ENCODE results near the gene RTN1. TPM values are rescaled to one million over a fixed set of nuclear protein-coding genes. Genes with fewer than 3 reads are reported as not detected.

RTN1 gene
- total and polyA plus RNA-seq, 2 experiments from 2014 or later = 0.15 TPM; not detected in 1

GRCh38 chr14:59601056-59601455, 269.5 kb downstream of the RTN1 start:
- Histone ChIP-seq H3K4me3 (no peak overlapping the region), H3K9ac (no peak overlapping the region), H3K9me3 (ENCODE audit: low read depth) (no peaks in the 10 kb centered on the region), H2AFZ (no peak overlapping the region), H3F3A (ENCODE audit: insufficient read depth) (no peaks in the 10 kb centered on the region), H3K9me2 (ENCODE audit: insufficient read depth) (no peaks in the 10 kb centered on the region), H4K20me1 (ENCODE audit: insufficient read depth) (no peaks in the 10 kb centered on the region), H3K36me3 (ENCODE audit: low read depth) (no peaks in the 10 kb centered on the region), H3K4me1 (ENCODE audit: insufficient read depth) (no peaks in the 10 kb centered on the region), H3K27me3 (replicated peaks; ENCODE audit: insufficient read depth) (no peaks in the 10 kb centered on the region; the same call in 1 of the 2 replicates), H3K4me2 (ENCODE audit: unreplicated experiment) (no peak overlapping the region), H3K27ac (no peak overlapping the region), H3K79me2 (ENCODE audit: insufficient read depth) (no peaks in the 10 kb centered on the region)
- no peak for DNase-seq
- in situ Hi-C loops (cut with MboI) = no loop called here
- TF ChIP-seq EZH2 (IDR thresholded peaks at IDR 0.05; ENCODE audit: insufficient read depth, poor library complexity, severe bottlenecking) = no peak
- no peak for TF ChIP-seq EZH2phosphoT487 (IDR thresholded peaks at IDR 0.05; ENCODE audit: insufficient read depth, low read depth)
- WGBS, 2 experiments (ENCODE audit: low coverage in 1 of 2, low lambda C conversion rate in 2 of 2, missing lambda C conversion rate in 2 of 2) = 21 to 35% methylated on average over 3 of the region's 3 CpGs

GRCh38 chr14:59600211-59600945, 270.2 kb downstream of the RTN1 start:
- H3K9me2 ChIP-seq (ENCODE audit: insufficient read depth) = no peaks in the 10 kb centered on the region
- no peaks in the 10 kb centered on the region for H3K79me2 ChIP-seq (ENCODE audit: insufficient read depth)
- no peak overlapping the region for H3K4me3 ChIP-seq
- H3F3A ChIP-seq (ENCODE audit: insufficient read depth) = no peaks in the 10 kb centered on the region
- TF ChIP-seq EZH2phosphoT487 (IDR thresholded peaks at IDR 0.05; ENCODE audit: insufficient read depth, low read depth) (no peak), EZH2 (IDR thresholded peaks at IDR 0.05; ENCODE audit: insufficient read depth, poor library complexity, severe bottlenecking) (no peak)
- no peaks in the 10 kb centered on the region; the same call in 1 of the 2 replicates for H3K27me3 ChIP-seq (replicated peaks; ENCODE audit: insufficient read depth)
- H3K4me2 ChIP-seq (ENCODE audit: unreplicated experiment) = no peak overlapping the region
- H4K20me1 ChIP-seq (ENCODE audit: insufficient read depth) = no peaks in the 10 kb centered on the region
- no peaks in the 10 kb centered on the region for H3K36me3 ChIP-seq (ENCODE audit: low read depth)
- H3K27ac ChIP-seq = no peak overlapping the region
- no peaks in the 10 kb centered on the region for H3K4me1 ChIP-seq (ENCODE audit: insufficient read depth)
- no peak for DNase-seq
- 50 to 94% methylated on average over 2 of the region's 2 CpGs for WGBS, 2 experiments (ENCODE audit: low coverage in 1 of 2, low lambda C conversion rate in 2 of 2, missing lambda C conversion rate in 2 of 2)
- H3K9ac ChIP-seq = no peak overlapping the region
- no peaks in the 10 kb centered on the region for H3K9me3 ChIP-seq (ENCODE audit: low read depth)
- in situ Hi-C loops (cut with MboI) = no loop called here
- no peak overlapping the region for H2AFZ ChIP-seq

DNA sequence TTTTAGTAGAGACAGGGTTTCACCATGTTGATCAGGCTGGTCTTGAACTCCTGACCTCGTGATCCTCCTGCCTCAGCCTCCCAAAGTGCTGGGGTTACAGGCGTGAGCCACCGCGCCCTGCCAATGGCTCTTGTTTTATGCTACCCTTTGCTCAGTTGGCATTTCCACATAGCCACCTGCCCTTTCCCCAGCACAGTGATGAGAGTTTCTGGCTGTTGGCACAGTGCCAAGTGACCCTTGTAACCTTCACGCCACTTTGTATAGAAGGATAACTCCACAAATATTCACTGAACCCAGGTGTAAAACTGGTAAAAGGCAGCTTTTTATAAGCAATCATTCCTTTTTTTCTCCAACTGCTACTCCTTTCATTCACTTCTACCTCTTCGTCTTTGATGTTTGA, 275.5 kb downstream of the RTN1 start:
- Histone ChIP-seq H3K9me2 (ENCODE audit: insufficient read depth) (no peaks in the 10 kb centered on the region), H2AFZ (no peak overlapping the region), H3K79me2 (ENCODE audit: insufficient read depth) (no peaks in the 10 kb centered on the region), H4K20me1 (ENCODE audit: insufficient read depth) (no peaks in the 10 kb centered on the region), H3K4me1 (ENCODE audit: insufficient read depth) (no peaks in the 10 kb centered on the region), H3K27me3 (replicated peaks; ENCODE audit: insufficient read depth) (no peaks in the 10 kb centered on the region), H3K9ac (no peak overlapping the region), H3K4me2 (ENCODE audit: unreplicated experiment) (no peak overlapping the region), H3K36me3 (ENCODE audit: low read depth) (no peaks in the 10 kb centered on the region), H3K4me3 (no peak overlapping the region), H3F3A (ENCODE audit: insufficient read depth) (no peaks in the 10 kb centered on the region), H3K9me3 (ENCODE audit: low read depth) (no peaks in the 10 kb centered on the region), H3K27ac (no peak overlapping the region)
- 84 to 85% methylated on average over 6 of the region's 6 CpGs for WGBS, 2 experiments (ENCODE audit: low coverage in 1 of 2, low lambda C conversion rate in 2 of 2, missing lambda C conversion rate in 2 of 2)
- in situ Hi-C loops (cut with MboI) = no loop called here
- DNase-seq = no peak
- no peak for TF ChIP-seq EZH2 (IDR thresholded peaks at IDR 0.05; ENCODE audit: insufficient read depth, poor library complexity, severe bottlenecking)
- TF ChIP-seq EZH2phosphoT487 (IDR thresholded peaks at IDR 0.05; ENCODE audit: insufficient read depth, low read depth) = no peak

DNA sequence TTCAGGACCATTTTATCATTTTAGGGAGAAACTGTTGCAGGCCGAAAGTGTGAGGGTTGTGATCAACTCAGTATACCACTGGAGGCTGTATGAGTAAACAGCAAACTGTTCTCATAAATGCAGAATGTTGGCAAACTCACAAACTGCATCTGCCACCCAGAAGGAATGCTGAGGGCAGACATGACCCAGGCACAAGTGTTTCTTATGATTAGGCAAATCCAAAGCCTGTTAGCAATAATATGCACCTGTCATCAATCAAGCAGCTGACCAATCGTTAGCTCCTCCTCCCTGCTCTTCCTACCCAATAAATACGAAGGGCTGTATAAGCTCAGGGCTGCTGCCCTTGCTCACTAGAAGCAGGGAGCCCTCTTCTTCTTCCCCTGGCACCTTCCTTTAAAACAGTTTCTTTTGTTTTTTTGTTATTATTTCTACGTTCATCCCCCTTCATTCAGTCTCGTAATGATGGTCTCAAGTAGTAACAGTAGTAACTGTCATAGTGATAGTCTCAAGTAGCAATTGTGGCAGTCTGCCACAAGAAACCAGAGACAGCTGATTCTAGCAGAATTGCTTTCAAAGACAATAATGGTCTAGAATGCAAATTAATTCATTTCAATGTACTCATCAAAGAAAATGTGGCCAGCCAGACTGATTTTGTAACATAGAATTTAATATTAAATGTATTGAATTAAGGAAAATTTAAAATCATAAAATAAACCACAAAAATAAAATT, 278.8 kb downstream of the RTN1 start:
- Histone ChIP-seq H3K9me3 (ENCODE audit: low read depth) (no peaks in the 10 kb centered on the region), H3F3A (ENCODE audit: insufficient read depth) (no peaks in the 10 kb centered on the region), H3K27me3 (replicated peaks; ENCODE audit: insufficient read depth) (no peaks in the 10 kb centered on the region; the same call in 1 of the 2 replicates), H3K9me2 (ENCODE audit: insufficient read depth) (no peaks in the 10 kb centered on the region), H3K27ac (no peak overlapping the region), H3K4me3 (no peak overlapping the region), H3K4me2 (ENCODE audit: unreplicated experiment) (no peak overlapping the region), H3K9ac (no peak overlapping the region), H3K4me1 (ENCODE audit: insufficient read depth) (no peaks in the 10 kb centered on the region), H3K36me3 (ENCODE audit: low read depth) (no peaks in the 10 kb centered on the region), H4K20me1 (ENCODE audit: insufficient read depth) (no peaks in the 10 kb centered on the region), H3K79me2 (ENCODE audit: insufficient read depth) (no peaks in the 10 kb centered on the region), H2AFZ (no peak overlapping the region)
- DNase-seq = no peak
- TF ChIP-seq EZH2phosphoT487 (IDR thresholded peaks at IDR 0.05; ENCODE audit: insufficient read depth, low read depth) (no peak), EZH2 (IDR thresholded peaks at IDR 0.05; ENCODE audit: insufficient read depth, poor library complexity, severe bottlenecking) (no peak)
- in situ Hi-C loops (cut with MboI) = no loop called here
- WGBS, 2 experiments (ENCODE audit: low coverage in 1 of 2, low lambda C conversion rate in 2 of 2, missing lambda C conversion rate in 2 of 2) = 32 to 34% methylated on average over 5 of the region's 5 CpGs

All from GM23248 (cell line).